Right atrium auricular region (tissue), 2 donors: ENCODE measurements around the gene HMCN1. TPM values are rescaled to one million over a fixed set of nuclear protein-coding genes. Genes with fewer than 3 reads are reported as not detected.

Experiments used
- DNase-seq: peaks from one replicate; pipeline ENCODE4 v3.0.0-alpha.2; 2019; ENCODE audit warnings: low spot score
- H3K27ac ChIP-seq, 2 donors: fragments of 200-600 bp; sonication (generic); 1 replicate in 1 of 2; 2 replicates in 1 of 2; pipeline ENCODE4 v1.5.1; 2016 to 2019
- H3K27me3 ChIP-seq, 2 donors: fragments of 200-600 bp; sonication (generic); one replicate each; pipeline versions ENCODE4 v1.5.1 to v1.6.0; 2017 to 2019
- H3K36me3 ChIP-seq: fragments of 200-600 bp; sonication (generic); one replicate; pipeline ENCODE4 v1.5.1; 2016
- H3K4me1 ChIP-seq, 2 donors: fragments of 200-600 bp; sonication (generic); one replicate each; pipeline versions ENCODE4 v1.5.1 to v1.6.0; 2017 to 2019
- H3K4me3 ChIP-seq, 2 donors: fragments of 200-600 bp; sonication (generic); 1 replicate in 1 of 2; 2 replicates in 1 of 2; pipeline ENCODE4 v1.5.1; 2017 to 2019; ENCODE audit warnings: mild to moderate bottlenecking in 1 of 2, moderate library complexity in 1 of 2
- H3K9me3 ChIP-seq, 2 donors: fragments of 200-600 bp; sonication (generic); one replicate each; pipeline ENCODE4 v1.5.1; 2019
- CTCF ChIP-seq, 2 donors: fragments of 200-600 bp; sonication (generic); IDR thresholded peaks; one replicate each; pipeline ENCODE4 v1.5.1; 2019; ENCODE audit warnings: antibody characterized with exemption in 2 of 2
- total RNA-seq, 2 donors: library from RNA; depleted of rRNA; stranded (reverse); fragments of >200 nt; gene quantifications; one replicate each; pipeline ENCODE4 v1.1.0, GENCODE V29; 2016

Gene HMCN1
- total RNA-seq, 2 donors from 2014 or later = 14.8 to 20.2 TPM

DNA sequence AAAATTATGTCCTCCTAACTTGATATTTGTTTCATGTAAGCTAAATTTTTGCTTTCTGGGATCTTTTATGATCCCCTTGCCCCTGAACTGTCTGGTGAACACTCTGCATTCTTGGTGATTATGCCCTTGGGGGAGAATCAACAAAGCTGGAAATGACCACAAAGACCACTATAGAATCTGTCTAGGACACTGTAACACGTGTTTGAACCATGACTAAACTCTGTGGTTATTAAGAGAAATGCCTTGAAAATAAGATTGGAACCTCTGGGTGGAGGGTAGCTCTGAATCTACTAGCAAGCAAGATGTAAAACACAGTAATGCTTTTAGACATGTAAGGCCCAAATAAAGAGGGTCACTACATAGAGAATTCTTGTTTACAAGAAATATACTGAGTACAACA lies 237.5 kb downstream of the HMCN1 start:
- Histone ChIP-seq H3K27me3 (no peaks in the 10 kb centered on the region), H3K27ac (no peak overlapping the region), H3K36me3 (no peaks in the 10 kb centered on the region), H3K4me3 (no peak overlapping the region), H3K4me1 (peaks cover 0 to 18% of the 10 kb centered on the region in 2 donors), H3K9me3 (no peaks in the 10 kb centered on the region)
- no peak for DNase-seq
- no peak for TF ChIP-seq CTCF (IDR thresholded peaks at IDR 0.05)

DNA sequence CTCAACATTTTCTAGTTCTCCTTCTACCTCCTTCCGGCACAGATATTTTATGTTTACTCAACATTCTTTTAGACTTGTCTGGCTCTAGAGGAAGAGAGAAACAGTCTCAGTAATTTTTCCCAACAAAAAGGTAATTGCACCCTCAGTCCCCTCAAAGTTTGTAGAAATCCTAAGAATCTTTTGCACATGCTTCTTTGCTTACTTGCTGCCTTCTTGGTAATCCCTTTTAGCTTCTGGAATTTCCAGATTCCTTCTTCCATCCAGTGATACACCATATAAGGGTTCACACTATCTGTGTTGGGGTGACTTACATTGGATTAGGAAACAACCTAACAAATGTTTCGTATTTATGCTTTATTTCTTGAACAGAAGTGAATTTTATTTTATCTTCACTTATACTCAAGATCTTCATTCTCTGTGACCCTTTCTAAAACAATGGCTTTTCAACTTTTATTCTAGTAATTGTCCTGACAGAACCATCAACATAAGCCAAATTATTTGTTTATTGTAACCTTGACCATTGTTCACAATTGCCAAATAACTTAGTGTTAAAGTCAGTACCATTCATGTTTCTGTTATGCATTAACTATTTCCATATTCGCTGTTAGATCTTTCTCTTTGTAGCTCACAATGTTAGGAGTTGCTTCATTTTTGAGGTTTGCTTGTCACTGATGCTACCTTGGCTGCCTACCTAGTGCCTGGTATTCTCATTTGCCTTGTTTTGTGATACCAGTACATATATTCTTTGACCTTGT lies 238.1 kb downstream of the HMCN1 start:
- no peaks in the 10 kb centered on the region for H3K36me3 ChIP-seq
- H3K27me3 ChIP-seq = no peaks in the 10 kb centered on the region
- DNase-seq = no peak
- no peak overlapping the region for H3K27ac ChIP-seq
- TF ChIP-seq CTCF (IDR thresholded peaks at IDR 0.05) = no peak
- H3K9me3 ChIP-seq = no peaks in the 10 kb centered on the region
- H3K4me3 ChIP-seq = no peak overlapping the region
- H3K4me1 ChIP-seq = peaks cover 0 to 18% of the 10 kb centered on the region in 2 donors

- H3K9me3 ChIP-seq = no peaks in the 10 kb centered on the region
- no peaks in the 10 kb centered on the region for H3K27me3 ChIP-seq
- H3K4me3 ChIP-seq = no peak overlapping the region
- DNase-seq = no peak
- H3K27ac ChIP-seq = no peak overlapping the region
- H3K4me1 ChIP-seq = peaks cover 0 to 12% of the 10 kb centered on the region in 2 donors
- no peak for TF ChIP-seq CTCF (IDR thresholded peaks at IDR 0.05)
- no peaks in the 10 kb centered on the region for H3K36me3 ChIP-seq
Observed at GRCh38 chr1:185973645-185974044, 239.5 kb downstream of the HMCN1 start.

DNA sequence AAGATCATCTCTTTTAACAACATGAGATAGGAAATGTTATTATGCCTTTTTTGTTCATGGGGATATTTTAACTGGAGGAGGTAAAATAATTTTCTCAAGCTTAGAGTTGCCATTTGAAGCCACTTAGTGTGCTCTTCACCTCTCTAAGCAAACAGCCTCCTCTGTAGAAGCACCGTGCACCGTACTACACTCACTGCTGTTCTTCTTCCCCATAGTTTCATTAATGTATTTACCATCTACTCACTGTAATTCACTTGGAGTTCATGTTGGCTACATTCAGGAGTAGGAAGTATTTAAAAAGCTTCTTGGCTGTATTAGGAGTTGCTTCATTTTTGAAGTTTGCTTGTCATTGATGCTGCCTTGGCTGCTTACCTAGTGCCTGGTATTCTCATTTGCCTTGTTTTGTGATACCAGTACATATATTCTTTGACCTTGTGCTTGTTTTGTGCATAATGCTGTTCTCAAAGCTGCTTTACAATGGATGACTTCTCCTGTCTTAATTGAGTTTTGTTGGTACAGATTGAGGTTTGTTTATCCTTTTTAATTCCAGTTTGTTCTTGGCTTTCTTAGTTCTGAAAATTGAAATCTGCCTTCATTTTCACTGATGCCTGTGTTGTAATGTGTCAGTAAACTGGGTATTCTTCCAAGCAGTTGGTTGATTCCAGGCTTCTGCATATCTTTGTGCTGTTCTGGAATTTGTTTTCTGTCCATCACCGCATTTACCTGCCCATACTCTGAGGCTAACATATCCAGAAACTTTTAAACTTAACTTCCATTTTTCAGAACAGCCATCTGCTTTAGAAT lies 240.4 kb downstream of the HMCN1 start:
- H3K9me3 ChIP-seq = no peaks in the 10 kb centered on the region
- peaks cover 0 to 2% of the 10 kb centered on the region in 2 donors for H3K4me1 ChIP-seq
- no peaks in the 10 kb centered on the region for H3K27me3 ChIP-seq
- H3K36me3 ChIP-seq = no peaks in the 10 kb centered on the region
- no peak overlapping the region for H3K4me3 ChIP-seq
- TF ChIP-seq CTCF (IDR thresholded peaks at IDR 0.05) = no peak
- H3K27ac ChIP-seq = no peak overlapping the region
- DNase-seq = no peak

DNA sequence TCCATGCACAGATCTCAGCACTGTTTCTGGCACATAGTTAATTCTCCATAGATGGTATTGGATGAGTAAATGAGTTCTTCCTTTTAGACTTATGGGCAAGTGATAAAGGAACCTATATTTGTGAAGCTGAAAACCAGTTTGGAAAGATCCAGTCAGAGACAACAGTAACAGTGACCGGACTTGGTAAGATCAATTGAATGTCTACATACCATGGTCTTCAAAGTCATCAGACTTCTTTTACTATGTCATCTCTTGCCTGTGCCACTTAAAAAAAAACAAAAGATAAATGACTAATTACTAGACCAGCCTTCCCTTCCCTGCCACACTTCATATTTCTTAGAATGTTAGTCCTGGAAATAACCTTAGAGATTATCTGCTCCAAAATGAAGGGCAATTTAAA lies 246.7 kb downstream of the HMCN1 start:
- H3K27ac ChIP-seq = no peak overlapping the region
- no peaks in the 10 kb centered on the region for H3K9me3 ChIP-seq
- no peak overlapping the region for H3K4me3 ChIP-seq
- DNase-seq = no peak
- TF ChIP-seq CTCF (IDR thresholded peaks at IDR 0.05) = no peak
- no peaks in the 10 kb centered on the region for H3K27me3 ChIP-seq
- H3K4me1 ChIP-seq = peaks cover 0 to 6% of the 10 kb centered on the region in 2 donors
- H3K36me3 ChIP-seq = no peaks in the 10 kb centered on the region
